ENCODE measurements around the gene RARG.
"Not testable (repeated sequence)": the region's sequence is repeated elsewhere in the genome, so short reads cannot be mapped to it uniquely, and the experiment has no call there.

RARG gene

DNA sequence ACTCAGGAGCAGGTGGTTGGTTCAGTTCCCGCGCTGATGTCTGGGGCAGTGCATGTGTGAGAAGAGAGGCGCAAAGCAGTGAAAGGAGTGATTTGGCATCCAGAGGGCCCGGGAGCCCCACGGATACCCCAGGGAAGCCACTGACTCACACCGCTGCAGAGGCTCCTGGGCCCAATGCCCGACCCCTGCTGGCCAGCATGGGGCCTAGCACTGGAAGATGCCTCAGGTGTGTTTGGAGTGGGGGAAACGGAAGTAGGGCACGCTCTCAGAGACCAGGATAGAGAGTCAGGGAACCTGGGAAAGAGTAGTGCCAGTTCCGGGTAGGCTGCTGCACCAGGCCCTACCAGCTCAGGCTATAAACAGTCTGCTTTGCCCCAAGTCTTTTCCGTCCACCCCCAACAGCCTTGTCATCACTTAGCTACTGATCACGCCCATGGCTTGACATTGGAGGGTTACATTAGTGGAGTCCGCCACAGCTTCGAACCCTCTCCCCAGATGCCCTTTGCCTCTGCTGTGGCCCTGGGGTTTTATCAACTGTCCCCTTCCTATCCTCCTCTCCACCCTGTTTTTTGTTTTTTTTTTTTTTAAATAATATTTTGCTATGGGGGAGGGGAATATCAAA lies 41.8 kb downstream of the RARG start:
- DNase-seq = no peak

DNA sequence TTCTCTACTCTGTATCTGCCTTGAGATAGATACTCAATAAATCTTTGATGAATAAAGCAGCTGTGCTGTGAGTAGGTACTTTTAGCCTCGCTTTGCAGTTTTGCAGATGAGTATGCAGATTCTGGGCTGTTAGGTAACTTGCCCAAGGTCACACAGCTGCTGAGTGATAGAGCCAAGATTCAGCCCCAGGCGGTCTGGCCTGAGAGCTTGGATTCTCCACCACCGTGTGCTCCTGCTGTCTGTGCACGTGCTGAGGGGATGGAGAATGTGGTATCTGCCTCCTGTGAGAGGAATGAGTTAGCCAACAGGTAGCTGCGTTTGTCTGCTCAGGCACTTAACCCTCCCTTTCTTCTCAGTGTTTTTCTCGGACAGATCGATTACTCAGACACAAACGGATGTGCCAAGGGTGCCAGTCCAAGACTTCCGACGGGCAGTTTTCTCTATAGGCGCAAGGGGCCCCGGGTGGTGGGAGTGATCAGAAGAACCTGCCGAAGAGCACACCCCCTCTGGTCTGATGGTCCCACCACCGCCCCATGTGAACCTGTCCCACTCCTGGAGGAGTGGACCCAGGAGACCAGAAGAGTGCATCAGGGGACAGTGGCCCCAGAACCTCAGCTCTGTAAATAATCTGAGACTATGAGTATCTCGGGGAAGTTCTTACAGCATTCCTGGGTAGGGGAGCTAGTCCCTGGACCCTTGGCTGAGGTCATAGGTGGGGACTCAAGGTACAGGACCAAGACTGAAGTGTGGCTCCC lies 44.7 kb downstream of the RARG start:
- no peak for DNase-seq

- DNase-seq = no peak
Observed at GRCh38 chr12:53186745-53187144, 45.3 kb downstream of the RARG start.

- no peak for DNase-seq
Observed at GRCh38 chr12:53185582-53186153, 46.3 kb downstream of the RARG start.

- DNase-seq = no peak
Observed at GRCh38 chr12:53184828-53185227, 47.2 kb downstream of the RARG start.

GRCh38 chr12:53182903-53183302 lies 49.1 kb downstream of the RARG start:
- DNase-seq = peak; percentile 91 to 94

GRCh38 chr12:53181935-53182334 lies 50.1 kb downstream of the RARG start:
- no peak for DNase-seq

GRCh38 chr12:53180931-53181645 lies 50.9 kb downstream of the RARG start:
- peak; percentile 56 to 76 for DNase-seq

DNA sequence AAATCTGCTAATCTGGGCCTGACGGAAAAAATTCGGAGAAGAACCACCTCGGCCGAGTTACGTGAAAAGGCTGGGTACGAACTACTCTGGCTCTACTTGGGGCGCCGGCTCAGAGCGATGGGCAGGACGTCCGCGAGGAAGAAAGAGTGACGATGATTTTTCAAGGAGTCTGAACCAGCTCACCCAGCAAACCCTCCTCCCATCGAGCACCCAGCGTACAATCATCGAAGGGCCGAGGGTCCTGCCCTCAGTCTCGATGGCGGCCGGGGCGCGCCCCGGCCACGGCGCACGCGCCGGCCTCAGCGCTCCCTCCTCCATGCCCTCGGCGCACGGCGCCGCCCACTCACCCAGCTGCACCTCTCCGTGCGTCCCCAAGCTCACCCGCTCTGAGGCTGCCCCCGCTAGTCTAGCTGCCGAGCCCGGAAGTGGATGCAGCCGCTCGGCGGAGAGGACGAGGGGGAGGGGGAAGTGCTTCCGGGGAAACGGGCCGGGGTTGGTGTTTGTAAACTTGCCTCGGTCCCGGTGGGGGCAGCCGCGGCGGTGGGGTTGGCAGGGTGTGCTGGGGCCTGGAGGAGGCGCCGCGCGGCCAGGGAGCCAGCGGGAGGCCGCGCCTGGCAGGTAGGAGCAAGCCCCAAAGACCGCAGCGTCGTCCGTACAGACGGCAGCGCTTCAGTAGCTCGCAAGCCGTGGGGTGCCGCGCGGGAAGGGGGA lies 51.6 kb downstream of the RARG start, which contains the start of the genes CSAD and ZNF740:
TSS of gene CSAD (minus strand) at position 706 of the 711 bp plus-strand sequence. CDS start 7,455 bp downstream, outside the sequence.
TSS of gene ZNF740 (plus strand) at position 503 of the 711 bp plus-strand sequence. CDS start 1,262 bp downstream, outside the sequence.
- peak; percentile 97 to 98 for DNase-seq

GRCh38 chr12:53179687-53180219 lies 52.3 kb downstream of the RARG start:
- peak in 1 of 2 donors; percentile 32 for DNase-seq

- DNase-seq = not testable (repeated sequence)
Observed at GRCh38 chr12:53178803-53179202, 53.2 kb downstream of the RARG start.

GRCh38 chr12:53177447-53177846 lies 54.6 kb downstream of the RARG start:
- DNase-seq = not testable (repeated sequence)

DNA sequence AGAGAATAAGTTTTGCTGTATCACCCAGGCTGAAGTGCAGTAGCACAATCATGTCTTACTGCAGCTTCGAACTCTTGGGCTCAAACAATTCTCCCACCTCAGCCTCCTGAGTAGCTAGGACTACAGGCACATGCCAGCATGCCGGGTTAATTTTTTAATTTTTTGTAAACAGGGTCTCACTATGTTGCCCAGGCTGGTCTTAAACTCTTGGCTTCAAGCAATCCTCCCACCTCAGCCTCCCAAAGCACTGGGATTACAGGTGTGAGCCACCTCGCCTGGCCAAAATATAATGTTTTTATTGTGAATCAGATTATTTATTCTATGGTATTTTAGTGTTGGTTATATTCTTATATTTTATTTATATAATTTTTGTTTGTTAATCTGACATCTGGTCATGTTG lies 55.3 kb downstream of the RARG start:
- no peak for DNase-seq

GRCh38 chr12:53174881-53175491 lies 57.0 kb downstream of the RARG start:
- peak; percentile 28 to 39 for DNase-seq

GRCh38 chr12:53173085-53173715 lies 58.8 kb downstream of the RARG start:
- no peak for DNase-seq

DNA sequence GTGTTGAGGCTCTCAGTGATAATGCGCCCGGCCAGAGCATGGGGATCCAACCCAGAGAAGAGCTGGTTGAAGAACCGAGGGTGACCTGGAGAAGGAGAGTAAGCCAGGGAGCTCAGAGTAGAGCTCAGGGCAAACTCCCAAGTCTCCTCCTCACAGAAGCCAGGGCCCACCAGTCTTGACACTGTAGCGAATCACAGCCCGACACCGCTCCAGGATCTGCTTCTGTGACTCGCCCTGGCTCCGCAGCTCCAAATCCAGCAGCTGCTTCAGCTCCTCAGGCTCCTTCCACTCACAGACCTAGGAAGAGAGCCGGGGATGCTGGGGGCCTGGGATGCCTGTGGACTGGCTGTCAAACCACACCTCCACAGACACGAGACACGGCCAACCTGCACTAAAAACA lies 59.7 kb downstream of the RARG start:
- DNase-seq = no peak

DNA sequence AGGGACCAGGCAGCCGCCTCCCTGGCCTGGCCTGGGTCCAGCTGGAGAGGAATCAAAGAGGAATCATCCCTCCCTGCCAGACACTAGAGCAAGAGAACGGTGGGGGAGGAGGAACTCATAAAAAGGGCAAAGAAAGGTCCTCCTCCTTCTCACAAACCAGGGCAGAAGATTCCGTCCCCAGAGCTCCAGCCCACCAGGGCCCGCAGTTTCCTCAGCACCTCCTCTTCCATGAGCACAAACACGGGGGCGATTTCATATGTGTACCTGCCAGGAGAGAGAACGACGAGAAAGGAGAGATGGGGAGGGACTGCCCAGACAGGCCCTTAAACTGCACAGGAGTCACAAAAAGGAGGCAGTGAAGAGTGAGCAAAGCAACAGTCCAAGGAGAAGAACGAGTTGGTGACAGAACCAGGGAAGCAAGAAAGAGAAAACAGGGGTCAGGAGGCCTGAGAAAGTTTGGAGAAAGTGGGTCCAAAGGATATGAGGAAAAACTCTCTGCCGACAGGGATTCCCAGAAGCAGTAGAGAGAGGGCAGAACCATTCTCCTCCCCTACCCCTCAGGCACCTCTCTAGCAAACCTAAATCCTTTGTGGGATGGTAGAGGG lies 60.2 kb downstream of the RARG start:
- DNase-seq = no peak

DNA sequence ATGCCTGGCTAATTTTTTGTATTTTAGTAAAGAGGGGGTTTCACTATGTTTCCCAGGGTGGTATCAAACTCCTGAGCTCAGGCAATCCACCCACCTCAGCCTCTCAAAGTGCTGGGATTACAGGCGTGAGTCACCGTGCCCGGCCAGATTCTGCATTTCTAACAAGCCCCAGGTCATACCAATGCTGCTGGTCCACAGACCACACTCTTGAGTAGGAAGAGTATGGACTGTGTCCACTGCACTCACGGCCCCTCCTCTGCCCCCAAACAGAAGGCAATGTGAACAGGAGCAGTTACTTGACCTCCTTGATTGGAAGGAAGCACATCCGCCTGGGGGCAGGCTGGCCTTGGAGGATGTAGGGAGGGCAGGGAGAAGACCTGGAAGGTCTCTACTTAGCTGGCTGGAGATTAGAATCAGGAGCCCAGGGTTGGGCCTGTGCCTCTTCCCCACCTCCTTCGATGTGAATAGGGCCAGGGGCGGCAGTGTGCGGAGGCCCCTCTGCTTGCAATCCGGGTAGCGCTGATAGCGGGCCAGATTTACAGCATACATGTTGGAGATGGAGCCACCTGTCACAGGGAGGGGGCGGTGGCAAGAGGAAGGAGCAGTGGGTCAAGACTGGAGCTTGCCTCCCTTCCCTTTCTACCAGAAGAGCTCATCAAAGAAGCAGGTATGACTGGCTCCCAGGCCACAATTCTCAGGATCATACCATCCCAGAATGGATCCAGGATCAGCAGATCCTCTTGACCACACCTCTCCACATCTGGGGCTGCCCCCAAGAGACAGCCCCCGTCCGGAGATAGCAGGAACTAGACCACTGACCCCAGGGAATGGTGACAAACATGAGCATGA lies 60.9 kb downstream of the RARG start:
- DNase-seq = no peak

GRCh38 chr12:53170215-53170614 lies 61.8 kb downstream of the RARG start:
- DNase-seq = no peak

GRCh38 chr12:53169644-53170043 lies 62.4 kb downstream of the RARG start:
- no peak for DNase-seq

Measured in inflammatory macrophage (primary cell).